ENCODE data around the gene TSHZ2. TPM values are rescaled to one million over a fixed set of nuclear protein-coding genes. Genes with fewer than 3 reads are reported as not detected.

The TSHZ2 gene
- total and polyA plus RNA-seq, 3 donors from 2014 or later, result 13.0 to 41.9 (median 40.4) TPM

GRCh38 chr20:53510704-53511103 lies 538.5 kb downstream of the TSHZ2 start:
- Histone ChIP-seq H3K4me3 (no peak overlapping the region), H3K9me3 (no peaks in the 10 kb centered on the region), H3K36me3 (ENCODE audit: low read depth, missing control alignments) (no peaks in the 10 kb centered on the region), H3K4me1 (no peaks in the 10 kb centered on the region), H3K27me3 (no peaks in the 10 kb centered on the region), H3K27ac (no peak overlapping the region)
- 79 to 92% methylated on average over 7 to 8 of the region's 8 CpGs for WGBS, 2 donors
- TF ChIP-seq POLR2A (IDR thresholded peaks at IDR 0.05) (no peak), CTCF (IDR thresholded peaks at IDR 0.05) (no peak)
- no peak for DNase-seq
- intact Hi-C loops (cut with DNase I; ENCODE audit: low total_unique reads), result no loop called here

GRCh38 chr20:53512076-53512475 lies 539.9 kb downstream of the TSHZ2 start:
- H3K9me3 ChIP-seq, result no peaks in the 10 kb centered on the region
- TF ChIP-seq CTCF (IDR thresholded peaks at IDR 0.05), result no peak
- no peak for TF ChIP-seq POLR2A (IDR thresholded peaks at IDR 0.05)
- no peaks in the 10 kb centered on the region for H3K4me1 ChIP-seq
- H3K4me3 ChIP-seq, result no peak overlapping the region
- intact Hi-C loops (cut with DNase I; ENCODE audit: low total_unique reads), result no loop called here
- H3K27ac ChIP-seq, result no peak overlapping the region
- no peaks in the 10 kb centered on the region for H3K36me3 ChIP-seq (ENCODE audit: low read depth, missing control alignments)
- 89 to 92% methylated on average over 9 of the region's 9 CpGs for WGBS, 2 donors
- H3K27me3 ChIP-seq, result no peaks in the 10 kb centered on the region
- no peak for DNase-seq

GRCh38 chr20:53513168-53513488 lies 541.0 kb downstream of the TSHZ2 start:
- no peak for DNase-seq
- no peak overlapping the region for H3K4me3 ChIP-seq
- TF ChIP-seq CTCF (IDR thresholded peaks at IDR 0.05) (no peak), POLR2A (IDR thresholded peaks at IDR 0.05) (no peak)

GRCh38 chr20:53513489-53514298 lies 541.5 kb downstream of the TSHZ2 start:
- Histone ChIP-seq H3K27ac (no peak overlapping the region), H3K36me3 (ENCODE audit: low read depth, missing control alignments) (no peaks in the 10 kb centered on the region), H3K4me3 (no peak overlapping the region), H3K9me3 (no peaks in the 10 kb centered on the region), H3K27me3 (no peaks in the 10 kb centered on the region), H3K4me1 (no peaks in the 10 kb centered on the region)
- DNase-seq, result no peak
- intact Hi-C loops (cut with DNase I; ENCODE audit: low total_unique reads), result no loop called here
- 89 to 95% methylated on average over 16 to 18 of the region's 18 CpGs for whole genome bisulfite sequencing, 2 donors
- no peak for TF ChIP-seq POLR2A (IDR thresholded peaks at IDR 0.05)
- TF ChIP-seq CTCF (IDR thresholded peaks at IDR 0.05), result no peak

More at GRCh38 chr20:53513168-53513488, 541.0 kb downstream of the TSHZ2 start:
- no peaks in the 10 kb centered on the region for H3K27me3 ChIP-seq
- no peaks in the 10 kb centered on the region for H3K36me3 ChIP-seq (ENCODE audit: low read depth, missing control alignments)
- no peaks in the 10 kb centered on the region for H3K9me3 ChIP-seq
- no peaks in the 10 kb centered on the region for H3K4me1 ChIP-seq
- H3K27ac ChIP-seq, result no peak overlapping the region
- 51 to 81% methylated on average over 2 of the region's 2 CpGs for WGBS, 2 donors
- intact Hi-C loops (cut with DNase I; ENCODE audit: low total_unique reads), result no loop called here

GRCh38 chr20:53515749-53516148 lies 543.6 kb downstream of the TSHZ2 start:
- H3K4me3 ChIP-seq, result no peak overlapping the region
- no peaks in the 10 kb centered on the region for H3K9me3 ChIP-seq
- no peaks in the 10 kb centered on the region for H3K27me3 ChIP-seq
- intact Hi-C loops (cut with DNase I; ENCODE audit: low total_unique reads), result no loop called here
- H3K36me3 ChIP-seq (ENCODE audit: low read depth, missing control alignments), result no peaks in the 10 kb centered on the region
- H3K27ac ChIP-seq, result no peak overlapping the region
- TF ChIP-seq POLR2A (IDR thresholded peaks at IDR 0.05), result no peak
- no peak for TF ChIP-seq CTCF (IDR thresholded peaks at IDR 0.05)
- H3K4me1 ChIP-seq, result no peaks in the 10 kb centered on the region
- WGBS, 2 donors, result 87% methylated on average over 4 of the region's 4 CpGs
- DNase-seq, result no peak

Measured in testis (tissue), 3 donors.